Neutrophil (primary cell): Measurements from ENCODE around the gene LOXHD1.

Experiments used
- H3K27ac ChIP-seq: fragments of 200-600 bp; sonication (generic); 2 replicates; pipeline ENCODE4 v1.5.1; 2016; ENCODE audit warnings: mild to moderate bottlenecking, moderate library complexity
- H3K27me3 ChIP-seq: fragments of 200-600 bp; sonication (generic); 2 replicates; pipeline ENCODE4 v1.6.0; 2016; ENCODE audit warnings: mild to moderate bottlenecking
- H3K36me3 ChIP-seq: fragments of 200-600 bp; sonication (generic); 2 replicates; pipeline ENCODE4 v1.5.1; 2017
- H3K4me1 ChIP-seq, 2 experiments: fragments of 200-600 bp in 1 of 2; sonication (generic) in 1 of 2; 1 replicate in 1 of 2; 2 replicates in 1 of 2; pipeline versions ENCODE4 v1.5.1 to v1.6.1; 2013 to 2016; ENCODE audit warnings: low read depth in 1 of 2, low read length in 1 of 2, mild to moderate bottlenecking in 1 of 2, moderate library complexity in 1 of 2; ENCODE audit not compliant: control insufficient read depth in 1 of 2, insufficient read depth in 1 of 2
- H3K4me3 ChIP-seq, 2 experiments: fragments of 200-600 bp in 1 of 2; sonication (generic) in 1 of 2; 1 replicate in 1 of 2; 2 replicates in 1 of 2; pipeline ENCODE4 v1.5.1; 2013 to 2016; ENCODE audit warnings: low read depth in 1 of 2, low read length in 1 of 2, mild to moderate bottlenecking in 1 of 2, moderate library complexity in 1 of 2
- H3K9me3 ChIP-seq: fragments of 200-600 bp; sonication (generic); 2 replicates; pipeline ENCODE4 v1.5.1; 2016
- TF ChIP-seq, protein P1 (sequence below): fragments of 200-600 bp; sonication (generic); IDR thresholded peaks from 2 replicates; pipeline ENCODE4 v1.5.1; 2016; ENCODE audit warnings: antibody characterized with exemption

The LOXHD1 gene

GRCh38 chr18:46459789-46460455, 197.1 kb downstream of the LOXHD1 start:
- TF ChIP-seq, protein P1, sequence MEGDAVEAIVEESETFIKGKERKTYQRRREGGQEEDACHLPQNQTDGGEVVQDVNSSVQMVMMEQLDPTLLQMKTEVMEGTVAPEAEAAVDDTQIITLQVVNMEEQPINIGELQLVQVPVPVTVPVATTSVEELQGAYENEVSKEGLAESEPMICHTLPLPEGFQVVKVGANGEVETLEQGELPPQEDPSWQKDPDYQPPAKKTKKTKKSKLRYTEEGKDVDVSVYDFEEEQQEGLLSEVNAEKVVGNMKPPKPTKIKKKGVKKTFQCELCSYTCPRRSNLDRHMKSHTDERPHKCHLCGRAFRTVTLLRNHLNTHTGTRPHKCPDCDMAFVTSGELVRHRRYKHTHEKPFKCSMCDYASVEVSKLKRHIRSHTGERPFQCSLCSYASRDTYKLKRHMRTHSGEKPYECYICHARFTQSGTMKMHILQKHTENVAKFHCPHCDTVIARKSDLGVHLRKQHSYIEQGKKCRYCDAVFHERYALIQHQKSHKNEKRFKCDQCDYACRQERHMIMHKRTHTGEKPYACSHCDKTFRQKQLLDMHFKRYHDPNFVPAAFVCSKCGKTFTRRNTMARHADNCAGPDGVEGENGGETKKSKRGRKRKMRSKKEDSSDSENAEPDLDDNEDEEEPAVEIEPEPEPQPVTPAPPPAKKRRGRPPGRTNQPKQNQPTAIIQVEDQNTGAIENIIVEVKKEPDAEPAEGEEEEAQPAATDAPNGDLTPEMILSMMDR: no peak

DNA sequence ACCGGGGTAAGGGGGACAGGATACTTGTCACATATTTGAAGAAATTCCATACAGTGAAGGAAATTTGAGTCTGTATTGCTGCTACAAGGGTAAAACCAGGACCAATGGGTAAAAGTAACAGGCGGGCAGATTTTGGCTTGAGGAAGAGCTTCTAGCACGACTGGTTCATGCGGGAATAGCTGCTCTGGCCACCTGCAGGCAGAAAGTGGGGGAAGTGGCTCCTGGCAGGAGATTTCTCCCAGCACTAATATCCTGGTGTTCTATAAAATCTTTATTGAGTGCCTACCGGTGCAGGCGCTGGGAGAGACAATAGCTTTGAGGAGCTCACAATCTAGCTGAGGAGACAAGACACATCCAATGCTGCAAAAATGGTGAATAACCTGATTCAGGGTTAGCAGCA, 198.5 kb downstream of the LOXHD1 start:
- H3K9me3 ChIP-seq: no peaks in the 10 kb centered on the region
- TF ChIP-seq, protein P1: no peak
- H3K4me3 ChIP-seq: no peak overlapping the region
- no peak overlapping the region for H3K27ac ChIP-seq
- H3K36me3 ChIP-seq: no peaks in the 10 kb centered on the region
- no peaks in the 10 kb centered on the region for H3K4me1 ChIP-seq
- H3K27me3 ChIP-seq: peaks cover 10% of the 10 kb centered on the region

More at GRCh38 chr18:46459789-46460455, 197.1 kb downstream of the LOXHD1 start:
- Histone ChIP-seq H3K9me3 (no peaks in the 10 kb centered on the region), H3K36me3 (no peaks in the 10 kb centered on the region), H3K4me3 (no peak overlapping the region), H3K27ac (no peak overlapping the region), H3K4me1 (no peaks in the 10 kb centered on the region), H3K27me3 (peaks cover 10% of the 10 kb centered on the region)

DNA sequence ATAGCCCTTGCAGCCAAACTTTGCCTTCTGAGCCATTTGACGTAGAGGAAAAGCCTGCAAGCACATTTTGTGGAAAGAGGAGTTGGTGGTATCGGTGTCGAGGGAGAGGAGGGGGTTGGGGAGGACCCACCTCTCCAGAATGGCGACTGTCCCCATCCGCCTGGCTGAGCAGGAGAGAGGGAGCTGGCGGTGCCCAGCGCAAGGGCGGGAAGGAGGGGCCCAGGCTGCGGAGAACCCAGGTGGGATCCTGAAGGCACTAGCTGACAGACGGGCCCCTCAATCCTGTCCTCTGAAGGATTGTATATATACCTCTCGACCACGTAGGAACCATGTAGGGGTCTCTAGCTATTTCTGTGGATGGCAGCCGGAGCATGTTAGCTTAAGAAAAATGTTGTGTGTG, 200.3 kb downstream of the LOXHD1 start:
- H3K4me3 ChIP-seq: no peak overlapping the region
- peaks cover 10% of the 10 kb centered on the region for H3K27me3 ChIP-seq
- H3K9me3 ChIP-seq: no peaks in the 10 kb centered on the region
- TF ChIP-seq, protein P1: no peak
- H3K4me1 ChIP-seq: no peaks in the 10 kb centered on the region
- H3K27ac ChIP-seq: no peak overlapping the region
- no peaks in the 10 kb centered on the region for H3K36me3 ChIP-seq

DNA sequence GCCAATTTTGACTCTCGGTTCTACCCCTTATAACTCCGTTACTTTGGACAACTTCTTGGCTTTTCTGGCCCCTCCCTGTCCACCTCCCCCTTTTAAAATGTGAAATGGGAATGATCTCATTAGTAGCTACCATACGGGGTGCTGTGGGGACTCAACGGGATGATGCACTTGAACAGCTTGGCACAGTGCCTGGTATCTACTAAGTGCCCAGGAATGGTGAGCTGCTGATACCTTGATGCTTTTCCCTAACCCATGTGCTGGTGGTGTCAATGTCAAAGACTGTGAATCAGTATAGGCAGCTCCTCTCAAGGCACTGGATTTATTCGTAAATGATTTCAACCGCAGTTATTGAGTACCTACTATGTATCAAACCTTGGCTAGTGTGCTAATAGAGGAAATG, 204.2 kb downstream of the LOXHD1 start:
- H3K27me3 ChIP-seq: no peaks in the 10 kb centered on the region
- H3K9me3 ChIP-seq: no peaks in the 10 kb centered on the region
- no peaks in the 10 kb centered on the region for H3K4me1 ChIP-seq
- no peak overlapping the region for H3K27ac ChIP-seq
- TF ChIP-seq, protein P1: no peak
- H3K36me3 ChIP-seq: no peaks in the 10 kb centered on the region
- H3K4me3 ChIP-seq: no peak overlapping the region

GRCh38 chr18:46449499-46449898, 207.5 kb downstream of the LOXHD1 start:
- Histone ChIP-seq H3K36me3 (no peaks in the 10 kb centered on the region), H3K4me1 (no peaks in the 10 kb centered on the region), H3K27me3 (peaks cover 6% of the 10 kb centered on the region), H3K27ac (no peak overlapping the region), H3K9me3 (no peaks in the 10 kb centered on the region), H3K4me3 (no peak overlapping the region)
- TF ChIP-seq, protein P1: no peak
